ENCODE results near the gene CACNA1H. TPM values are rescaled to one million over a fixed set of nuclear protein-coding genes. Genes with fewer than 3 reads are reported as not detected.

The CACNA1H gene
- total and polyA plus RNA-seq, 9 of the 15 experiments (the other 6 are each of a cell fraction or from before 2014, with no cell fraction given): 0.10 to 0.18 TPM; not detected in 7

- no peak for FAIRE-seq
- H3K9ac ChIP-seq (ENCODE audit: insufficient read depth in 1 of 2, low read depth in 2 of 2, low read length in 2 of 2): no peak overlapping the region
- no peaks in the 10 kb centered on the region for H3K36me3 ChIP-seq (ENCODE audit: control insufficient read depth, insufficient read depth, low read length)
- no peaks in the 10 kb centered on the region for H3K9me1 ChIP-seq (ENCODE audit: control insufficient read depth, insufficient read depth, low read length)
- in situ Hi-C loops (cut with MboI): no loop called here
- no TSS peak for BruUV-seq (replicated peaks)
- H3K4me2 ChIP-seq (ENCODE audit: insufficient read depth, low read length): no peak overlapping the region
- CTCF ChIA-PET (ENCODE audit: low intra/inter-chr PET ratio): no interaction called here
- peaks cover 37 to 75% of the 10 kb centered on the region in 2 experiments; a peak in 4 of 5 replicates for H3K27me3 ChIP-seq (ENCODE audit: control insufficient read depth in 2 of 2, insufficient read depth in 2 of 2, low read length in 2 of 2)
- no peaks in the 10 kb centered on the region for H3K79me2 ChIP-seq (ENCODE audit: control insufficient read depth, insufficient read depth, low read length)
- POLR2A ChIA-PET: no interaction called here
- intact Hi-C loops (cut with micrococcal nuclease): no loop called here
- DNase-seq (ENCODE audit: extremely low read depth in 1 of 4, low spot score in 3 of 4): no peak
- no peak overlapping the region for H3K27ac ChIP-seq (ENCODE audit: extremely low read depth, low read depth, low read length)
- TF ChIP-seq, protein P1, sequence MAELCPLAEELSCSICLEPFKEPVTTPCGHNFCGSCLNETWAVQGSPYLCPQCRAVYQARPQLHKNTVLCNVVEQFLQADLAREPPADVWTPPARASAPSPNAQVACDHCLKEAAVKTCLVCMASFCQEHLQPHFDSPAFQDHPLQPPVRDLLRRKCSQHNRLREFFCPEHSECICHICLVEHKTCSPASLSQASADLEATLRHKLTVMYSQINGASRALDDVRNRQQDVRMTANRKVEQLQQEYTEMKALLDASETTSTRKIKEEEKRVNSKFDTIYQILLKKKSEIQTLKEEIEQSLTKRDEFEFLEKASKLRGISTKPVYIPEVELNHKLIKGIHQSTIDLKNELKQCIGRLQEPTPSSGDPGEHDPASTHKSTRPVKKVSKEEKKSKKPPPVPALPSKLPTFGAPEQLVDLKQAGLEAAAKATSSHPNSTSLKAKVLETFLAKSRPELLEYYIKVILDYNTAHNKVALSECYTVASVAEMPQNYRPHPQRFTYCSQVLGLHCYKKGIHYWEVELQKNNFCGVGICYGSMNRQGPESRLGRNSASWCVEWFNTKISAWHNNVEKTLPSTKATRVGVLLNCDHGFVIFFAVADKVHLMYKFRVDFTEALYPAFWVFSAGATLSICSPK (IDR thresholded peaks at IDR 0.05; ENCODE audit: borderline replicate concordance): no peak
- TF ChIP-seq SIN3A (IDR thresholded peaks at IDR 0.05; ENCODE audit: borderline replicate concordance in 2 of 2, control insufficient read depth in 1 of 2, low read depth in 2 of 2, low read length in 2 of 2): no peak
- TF ChIP-seq, protein P2, sequence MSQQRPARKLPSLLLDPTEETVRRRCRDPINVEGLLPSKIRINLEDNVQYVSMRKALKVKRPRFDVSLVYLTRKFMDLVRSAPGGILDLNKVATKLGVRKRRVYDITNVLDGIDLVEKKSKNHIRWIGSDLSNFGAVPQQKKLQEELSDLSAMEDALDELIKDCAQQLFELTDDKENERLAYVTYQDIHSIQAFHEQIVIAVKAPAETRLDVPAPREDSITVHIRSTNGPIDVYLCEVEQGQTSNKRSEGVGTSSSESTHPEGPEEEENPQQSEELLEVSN (IDR thresholded peaks at IDR 0.05; ENCODE audit: borderline replicate concordance in 1 of 2, extremely low read depth in 1 of 2, insufficient read depth in 1 of 2, insufficient read length in 1 of 2, low read depth in 1 of 2, low read length in 1 of 2, poor library complexity in 1 of 2, severe bottlenecking in 1 of 2): no peak
- H2AFZ ChIP-seq (ENCODE audit: low read depth, low read length): no peak overlapping the region
- WGBS (ENCODE audit: insufficient coverage, low coverage, missing lambda C conversion rate): 1% methylated on average over 8 of the region's 8 CpGs
- no peak for ATAC-seq
- H4K20me1 ChIP-seq (replicated peaks; ENCODE audit: control insufficient read depth, insufficient read depth, low read length): 0 out of 2 replicates have a peak, but pooled peaks cover 8% of the 10 kb centered on the region
- no peaks in the 10 kb centered on the region for H3K9me3 ChIP-seq (replicated peaks; ENCODE audit: control insufficient read depth, insufficient read depth, low read depth, low read length)
- H3K4me3 ChIP-seq: no peak overlapping the region
- H3K4me1 ChIP-seq (replicated peaks in 1 of 2; ENCODE audit: control insufficient read depth in 2 of 2, insufficient read depth in 2 of 2, low read length in 2 of 2): peaks cover 0 to 42% of the 10 kb centered on the region in 2 experiments; a peak in 2 of 5 replicates
Observed at GRCh38 chr16:1141716-1142115, 11.2 kb upstream of the CACNA1H start.

Measured in K562 (cell line).